ENCODE measurements around the gene ISL2. TPM values are rescaled to one million over a fixed set of nuclear protein-coding genes. Genes with fewer than 3 reads are reported as not detected.
A peak's percentile ranks its signal among the peaks of the same experiment; 100 is the strongest.

The ISL2 gene
- total and polyA plus RNA-seq, 2 donors = 0.09 to 0.23 TPM

DNA sequence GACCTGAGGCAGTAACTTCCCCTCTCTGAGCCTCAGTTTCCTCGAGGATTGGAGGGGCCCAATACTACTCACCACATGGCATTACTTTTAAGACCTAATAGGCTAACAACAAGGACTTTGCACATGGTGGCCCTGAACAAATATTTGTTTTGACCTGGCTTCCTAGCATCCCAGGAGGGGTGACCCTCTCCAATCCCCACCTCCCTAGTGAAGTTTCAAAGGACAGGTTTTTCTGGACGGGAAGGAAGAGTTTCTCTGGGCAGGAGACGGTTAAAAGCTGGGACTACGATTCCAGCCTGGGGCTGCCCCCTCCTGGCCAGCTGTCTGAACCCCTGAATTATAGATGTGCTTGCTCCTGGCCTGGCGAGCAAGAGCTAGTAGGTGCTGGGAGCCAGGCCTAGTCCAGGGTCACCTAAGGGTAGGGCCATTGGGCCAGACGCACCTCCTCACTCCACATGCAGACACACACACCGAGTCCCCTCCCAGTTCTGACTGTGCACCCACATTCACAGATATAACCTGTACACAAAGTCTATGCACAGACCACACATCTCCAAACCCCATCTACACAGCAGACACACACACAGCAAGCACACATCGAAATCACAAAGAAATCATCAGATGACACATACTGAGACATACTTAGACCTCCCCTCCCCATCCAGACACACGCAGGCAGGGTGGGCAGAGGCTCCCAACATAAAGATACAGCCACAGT, 2.7 kb upstream of the ISL2 start:
- WGBS = 60% methylated on average over 9 of the region's 9 CpGs
- no peak overlapping the region for H3K4me3 ChIP-seq (ENCODE audit: low read length in 2 of 2)
- H3K27ac ChIP-seq (ENCODE audit: low read depth in 1 of 2, low read length in 1 of 2) = no peak overlapping the region
- DNase-seq (ENCODE audit: low read depth in 6 of 9, low spot score in 9 of 9) = no peak
- H3K36me3 ChIP-seq (ENCODE audit: control insufficient read depth in 2 of 2, insufficient read depth in 2 of 2, low read length in 1 of 2) = no peaks in the 10 kb centered on the region
- peaks cover 0 to 10% of the 10 kb centered on the region in 2 donors for H3K9me3 ChIP-seq (ENCODE audit: control insufficient read depth in 2 of 2, insufficient read depth in 1 of 2, low read length in 1 of 2)
- peaks cover 6 to 30% of the 10 kb centered on the region in 2 donors for H3K4me1 ChIP-seq (ENCODE audit: control insufficient read depth in 2 of 2, insufficient read depth in 2 of 2, low read length in 2 of 2)
- peaks cover 63 to 90% of the 10 kb centered on the region in 2 donors for H3K27me3 ChIP-seq (ENCODE audit: control insufficient read depth in 2 of 2, insufficient read depth in 1 of 2, low read length in 1 of 2)

DNA sequence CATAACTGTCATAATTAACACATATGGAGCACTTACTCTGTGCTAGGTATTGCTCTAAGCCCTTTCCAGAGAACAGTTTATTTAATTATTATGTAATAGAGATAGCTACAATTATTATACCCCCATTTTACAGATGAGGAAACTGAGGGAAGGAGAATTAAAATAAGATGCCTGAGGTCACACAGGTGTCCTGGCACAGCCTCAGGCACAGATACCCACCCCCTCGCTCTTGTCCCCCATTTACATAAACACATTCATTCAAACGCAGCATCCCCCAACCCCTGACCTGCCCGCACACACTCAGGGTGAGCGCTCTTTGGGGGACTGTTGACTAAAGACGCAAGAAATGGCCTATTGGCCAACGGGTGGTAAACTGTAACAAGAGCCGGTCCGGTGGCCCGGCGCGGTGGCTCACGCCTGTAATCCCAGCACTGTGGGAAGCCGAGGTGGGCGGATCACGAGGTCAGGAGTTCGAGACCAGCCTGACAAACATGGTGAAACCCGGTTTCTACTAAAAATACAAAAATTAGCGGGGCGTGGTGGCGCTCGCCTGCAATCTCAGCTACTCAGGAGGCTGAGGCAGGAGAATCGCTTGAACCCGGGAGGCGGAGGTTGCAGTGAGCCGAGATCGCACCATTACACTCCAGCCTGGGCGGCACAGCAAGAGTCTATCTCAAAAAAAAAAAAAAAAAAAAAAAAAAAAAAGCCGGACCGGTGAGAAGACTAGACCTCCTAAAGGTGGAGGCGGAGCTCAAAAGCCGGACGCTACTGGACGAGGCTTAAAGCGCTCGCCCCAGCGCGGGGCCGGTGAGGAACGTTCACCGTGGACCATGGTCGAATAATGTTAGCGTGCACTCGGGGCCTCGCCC, 1.9 kb upstream of the ISL2 start:
- Histone ChIP-seq H3K4me1 (ENCODE audit: control insufficient read depth in 2 of 2, insufficient read depth in 2 of 2, low read length in 2 of 2) (peaks cover 6 to 35% of the 10 kb centered on the region in 2 donors), H3K27me3 (ENCODE audit: control insufficient read depth in 2 of 2, insufficient read depth in 1 of 2, low read length in 1 of 2) (peaks cover 71 to 90% of the 10 kb centered on the region in 2 donors), H3K9me3 (ENCODE audit: control insufficient read depth in 2 of 2, insufficient read depth in 1 of 2, low read length in 1 of 2) (peaks cover 0 to 10% of the 10 kb centered on the region in 2 donors), H3K27ac (ENCODE audit: low read depth in 1 of 2, low read length in 1 of 2) (no peak overlapping the region), H3K4me3 (ENCODE audit: low read length in 2 of 2) (peak overlapping the region in 1 of 2 donors; percentile 36), H3K36me3 (ENCODE audit: control insufficient read depth in 2 of 2, insufficient read depth in 2 of 2, low read length in 1 of 2) (no peaks in the 10 kb centered on the region)
- no peak for DNase-seq (ENCODE audit: low read depth in 6 of 9, low spot score in 9 of 9)
- 32% methylated on average over 44 of the region's 44 CpGs for WGBS

DNA sequence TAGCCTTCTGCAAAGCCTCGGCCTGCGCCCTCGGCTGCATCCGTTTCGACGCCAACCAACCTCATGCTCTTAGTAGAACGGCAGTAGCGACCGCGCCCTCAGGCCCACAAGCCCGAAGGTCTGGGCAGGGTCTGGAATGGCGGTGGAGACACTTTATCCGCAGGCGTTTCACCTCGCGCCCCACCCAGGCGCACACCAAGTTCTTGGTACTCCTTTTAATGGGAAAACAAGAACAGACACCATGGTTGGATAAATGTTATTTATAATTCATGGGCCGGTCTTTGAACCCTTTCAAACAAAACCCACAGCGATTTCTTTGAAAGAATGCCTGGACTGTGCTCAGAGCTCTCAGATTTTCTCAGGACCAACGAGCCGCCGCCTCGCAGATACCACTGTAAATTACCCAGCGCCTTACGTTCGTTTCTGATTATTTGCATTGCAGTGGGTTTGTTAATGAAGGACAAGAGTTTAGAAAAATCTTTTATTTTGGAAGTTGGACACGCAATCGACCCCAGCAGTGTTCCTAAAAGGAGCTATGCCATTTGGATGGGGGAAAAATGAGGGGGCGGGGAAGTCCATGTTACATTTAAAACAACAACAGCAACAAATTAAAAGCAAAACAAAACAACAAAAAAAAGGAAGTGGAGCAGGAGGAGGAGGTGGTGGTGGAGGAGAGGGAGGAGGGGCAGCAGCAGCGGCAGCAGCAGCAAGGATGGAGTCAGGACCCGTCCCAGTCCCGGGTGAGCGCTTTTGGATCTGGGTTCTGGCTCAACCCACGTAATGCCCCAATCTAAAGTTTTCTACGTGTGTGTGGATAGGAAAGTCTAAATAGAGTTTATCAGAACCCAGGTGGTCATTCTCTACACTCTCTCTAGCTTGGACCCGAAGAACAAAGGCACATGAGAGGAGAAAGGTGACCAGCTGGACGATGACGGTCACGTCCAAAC, 993 bp upstream of the ISL2 start:
- peaks cover 0 to 10% of the 10 kb centered on the region in 2 donors for H3K9me3 ChIP-seq (ENCODE audit: control insufficient read depth in 2 of 2, insufficient read depth in 1 of 2, low read length in 1 of 2)
- no peak overlapping the region for H3K27ac ChIP-seq (ENCODE audit: low read depth in 1 of 2, low read length in 1 of 2)
- H3K27me3 ChIP-seq (ENCODE audit: control insufficient read depth in 2 of 2, insufficient read depth in 1 of 2, low read length in 1 of 2) = peaks cover 79 to 92% of the 10 kb centered on the region in 2 donors
- WGBS = 5% methylated on average over 39 of the region's 39 CpGs
- peaks cover 14 to 44% of the 10 kb centered on the region in 2 donors for H3K4me1 ChIP-seq (ENCODE audit: control insufficient read depth in 2 of 2, insufficient read depth in 2 of 2, low read length in 2 of 2)
- DNase-seq (ENCODE audit: low read depth in 6 of 9, low spot score in 9 of 9) = peak in 1 of 9 donors; percentile 47
- peak overlapping the region; percentile 19 to 36 for H3K4me3 ChIP-seq (ENCODE audit: low read length in 2 of 2)
- no peaks in the 10 kb centered on the region for H3K36me3 ChIP-seq (ENCODE audit: control insufficient read depth in 2 of 2, insufficient read depth in 2 of 2, low read length in 1 of 2)

DNA sequence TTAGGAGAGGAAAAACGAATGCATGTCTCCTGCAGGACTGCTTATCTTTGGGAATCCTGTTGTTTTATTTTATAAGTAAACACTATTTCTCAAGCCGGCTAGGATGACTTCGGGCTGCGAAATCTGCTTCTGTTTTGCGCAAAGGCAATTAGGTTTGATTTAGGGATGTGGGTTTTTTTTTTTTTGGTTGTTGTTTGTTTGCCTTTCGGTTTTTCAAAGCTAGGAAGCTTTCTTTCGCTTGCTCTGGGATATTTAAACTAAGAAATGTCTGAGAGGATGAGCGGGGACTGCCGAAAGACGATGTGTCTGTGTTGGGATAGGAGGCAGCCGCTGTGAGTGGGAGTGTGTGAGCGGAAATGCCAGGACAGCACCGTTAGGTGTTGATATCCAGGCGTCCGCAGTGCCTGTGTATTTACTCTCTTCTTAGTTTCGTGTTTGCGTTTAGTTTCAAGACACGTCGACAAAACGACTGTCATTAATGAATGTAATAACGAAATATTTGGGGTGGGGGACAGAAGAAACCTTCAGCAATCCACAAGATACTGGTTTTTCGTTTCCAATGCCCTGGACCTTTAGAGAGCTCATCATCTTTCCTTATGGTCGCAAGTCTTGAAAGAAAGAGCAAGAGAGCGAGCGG, 604 bp downstream of the ISL2 start:
- DNase-seq (ENCODE audit: low read depth in 6 of 9, low spot score in 9 of 9) = peak in 1 of 9 donors; percentile 49
- peak overlapping the region in 1 of 2 donors; percentile 36 for H3K4me3 ChIP-seq (ENCODE audit: low read length in 2 of 2)
- H3K36me3 ChIP-seq (ENCODE audit: control insufficient read depth in 2 of 2, insufficient read depth in 2 of 2, low read length in 1 of 2) = no peaks in the 10 kb centered on the region
- 7% methylated on average over 25 of the region's 25 CpGs for WGBS
- H3K9me3 ChIP-seq (ENCODE audit: control insufficient read depth in 2 of 2, insufficient read depth in 1 of 2, low read length in 1 of 2) = peaks cover 0 to 17% of the 10 kb centered on the region in 2 donors
- H3K27me3 ChIP-seq (ENCODE audit: control insufficient read depth in 2 of 2, insufficient read depth in 1 of 2, low read length in 1 of 2) = peaks cover 90 to 100% of the 10 kb centered on the region in 2 donors
- no peak overlapping the region for H3K27ac ChIP-seq (ENCODE audit: low read depth in 1 of 2, low read length in 1 of 2)
- peaks cover 19 to 51% of the 10 kb centered on the region in 2 donors for H3K4me1 ChIP-seq (ENCODE audit: control insufficient read depth in 2 of 2, insufficient read depth in 2 of 2, low read length in 2 of 2)

DNA sequence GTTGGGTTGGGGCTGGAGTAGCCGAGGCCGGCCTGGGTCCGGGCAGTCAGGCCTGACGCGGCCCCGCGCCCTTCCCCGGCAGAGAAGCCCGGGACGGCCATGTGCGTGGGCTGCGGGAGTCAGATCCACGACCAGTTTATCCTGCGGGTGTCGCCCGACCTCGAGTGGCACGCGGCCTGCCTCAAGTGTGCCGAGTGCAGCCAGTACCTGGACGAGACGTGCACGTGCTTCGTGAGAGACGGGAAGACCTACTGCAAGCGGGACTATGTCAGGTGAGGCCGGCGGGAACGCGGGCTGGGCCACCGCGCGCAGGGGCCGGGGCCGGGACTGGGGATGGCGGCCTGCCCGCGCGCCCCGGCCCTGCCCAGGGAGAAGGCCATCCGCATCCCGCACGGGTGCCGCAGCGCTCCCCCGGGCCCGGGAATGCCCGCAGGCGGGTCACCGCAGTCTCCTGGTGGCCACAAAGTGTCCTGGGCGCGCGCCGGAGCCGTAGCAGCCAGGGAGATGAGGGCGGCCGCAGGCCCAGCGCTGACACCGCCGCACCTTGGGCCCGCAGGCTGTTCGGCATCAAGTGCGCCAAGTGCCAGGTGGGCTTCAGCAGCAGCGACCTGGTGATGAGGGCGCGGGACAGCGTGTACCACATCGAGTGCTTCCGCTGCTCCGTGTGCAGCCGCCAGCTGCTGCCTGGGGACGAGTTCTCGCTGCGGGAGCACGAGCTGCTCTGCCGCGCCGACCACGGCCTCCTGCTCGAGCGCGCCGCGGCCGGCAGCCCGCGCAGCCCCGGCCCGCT, 1.3 kb downstream of the ISL2 start:
- peaks cover 23 to 53% of the 10 kb centered on the region in 2 donors for H3K4me1 ChIP-seq (ENCODE audit: control insufficient read depth in 2 of 2, insufficient read depth in 2 of 2, low read length in 2 of 2)
- 3% methylated on average over 89 of the region's 89 CpGs for WGBS
- H3K4me3 ChIP-seq (ENCODE audit: low read length in 2 of 2) = peak overlapping the region in 1 of 2 donors; percentile 0
- peaks cover 3 to 17% of the 10 kb centered on the region in 2 donors for H3K9me3 ChIP-seq (ENCODE audit: control insufficient read depth in 2 of 2, insufficient read depth in 1 of 2, low read length in 1 of 2)
- no peaks in the 10 kb centered on the region for H3K36me3 ChIP-seq (ENCODE audit: control insufficient read depth in 2 of 2, insufficient read depth in 2 of 2, low read length in 1 of 2)
- H3K27me3 ChIP-seq (ENCODE audit: control insufficient read depth in 2 of 2, insufficient read depth in 1 of 2, low read length in 1 of 2) = peaks cover 93 to 100% of the 10 kb centered on the region in 2 donors
- DNase-seq (ENCODE audit: low read depth in 6 of 9, low spot score in 9 of 9) = peak in 1 of 9 donors; percentile 56
- H3K27ac ChIP-seq (ENCODE audit: low read depth in 1 of 2, low read length in 1 of 2) = no peak overlapping the region

DNA sequence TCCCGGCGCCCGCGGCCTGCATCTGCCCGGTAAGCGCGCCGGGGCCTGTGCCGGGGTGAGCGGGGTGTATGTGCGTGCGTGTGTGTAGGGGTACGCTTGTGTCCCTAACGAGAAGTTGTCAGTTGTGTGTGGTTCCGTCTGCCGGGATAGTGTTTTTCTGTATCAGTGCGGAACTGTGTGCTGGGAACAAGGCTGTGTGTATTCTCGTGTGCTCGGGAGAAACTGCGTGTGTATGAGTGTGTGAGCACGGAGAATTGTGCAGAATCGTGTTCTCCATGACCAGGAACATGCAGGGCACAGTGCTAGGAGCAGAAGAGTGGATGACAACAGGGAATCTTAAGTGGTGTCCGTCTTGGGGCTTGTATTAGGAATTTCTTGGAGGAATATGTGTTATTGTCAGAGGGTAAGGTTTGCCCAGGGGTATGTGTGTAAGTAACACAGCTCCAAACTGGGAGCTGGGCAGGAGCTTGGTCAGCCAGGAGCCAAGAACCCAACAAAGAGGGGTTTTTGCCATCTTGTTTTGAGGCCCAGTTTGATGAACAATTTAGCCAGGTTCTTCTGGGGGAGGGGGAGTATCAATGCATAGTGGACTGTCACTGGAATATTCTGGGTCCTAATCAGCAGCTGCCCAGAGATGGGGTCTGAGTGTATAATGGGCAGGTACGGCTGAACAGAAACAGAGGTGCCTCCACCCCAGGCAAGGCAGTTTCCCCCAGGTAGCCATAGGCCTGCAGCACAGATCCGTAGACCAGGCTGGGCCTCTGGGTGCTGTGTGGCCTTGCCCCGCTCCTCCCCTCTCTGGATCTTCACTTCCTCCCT, 2.1 kb downstream of the ISL2 start:
- DNase-seq (ENCODE audit: low read depth in 6 of 9, low spot score in 9 of 9) = peak in 1 of 9 donors; percentile 37
- WGBS = 8% methylated on average over 26 of the region's 26 CpGs

DNA sequence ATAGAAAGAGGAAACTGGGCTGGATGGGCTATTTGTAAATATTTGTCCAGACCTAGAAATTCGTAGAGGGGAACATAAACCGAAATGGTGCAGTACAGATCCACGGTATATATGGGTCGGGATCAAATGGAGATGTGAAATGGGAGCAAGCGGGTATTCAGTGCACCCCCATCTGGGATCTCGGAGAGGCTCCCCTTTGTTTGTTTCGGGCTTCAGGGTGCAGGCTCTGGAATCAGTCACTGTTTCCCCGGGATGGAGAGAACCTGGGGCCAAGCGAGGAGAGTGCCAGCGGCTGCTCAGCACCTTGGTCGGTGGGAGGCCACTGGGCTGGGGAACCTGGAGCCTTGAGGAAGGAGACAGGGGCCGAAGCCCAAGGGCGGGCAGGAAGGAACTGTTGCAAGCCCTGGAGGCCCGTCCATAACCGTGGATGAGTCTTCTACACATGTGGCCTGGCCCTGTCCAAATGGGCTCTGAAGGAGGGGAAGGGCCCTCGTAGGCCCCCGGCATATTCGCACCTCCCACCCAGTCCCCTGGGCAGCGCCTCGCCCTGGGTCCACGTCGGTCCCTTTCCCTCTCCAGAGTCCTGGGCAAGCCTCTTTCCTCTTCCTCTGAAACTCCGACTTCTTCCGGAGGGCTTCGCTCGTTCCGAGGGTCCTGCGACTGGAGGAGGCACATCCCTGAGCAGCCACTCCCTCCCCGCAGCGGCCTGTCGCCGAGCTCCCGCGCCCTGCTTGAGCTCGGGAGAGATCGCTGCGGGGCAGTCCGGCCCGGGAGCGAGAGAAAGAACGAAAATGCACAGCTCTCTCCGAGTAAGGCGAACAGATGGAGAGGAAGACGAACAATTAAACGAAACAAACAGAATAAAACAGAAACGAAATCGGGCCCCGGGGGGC, 3.0 kb downstream of the ISL2 start:
- Histone ChIP-seq H3K36me3 (ENCODE audit: control insufficient read depth in 2 of 2, insufficient read depth in 2 of 2, low read length in 1 of 2) (no peaks in the 10 kb centered on the region), H3K4me1 (ENCODE audit: control insufficient read depth in 2 of 2, insufficient read depth in 2 of 2, low read length in 2 of 2) (peaks cover 24 to 57% of the 10 kb centered on the region in 2 donors), H3K9me3 (ENCODE audit: control insufficient read depth in 2 of 2, insufficient read depth in 1 of 2, low read length in 1 of 2) (peaks cover 3 to 15% of the 10 kb centered on the region in 2 donors), H3K27ac (ENCODE audit: low read depth in 1 of 2, low read length in 1 of 2) (no peak overlapping the region), H3K27me3 (ENCODE audit: control insufficient read depth in 2 of 2, insufficient read depth in 1 of 2, low read length in 1 of 2) (peaks cover 87 to 100% of the 10 kb centered on the region in 2 donors), H3K4me3 (ENCODE audit: low read length in 2 of 2) (peak overlapping the region in 1 of 2 donors; percentile 36)
- DNase-seq (ENCODE audit: low read depth in 6 of 9, low spot score in 9 of 9) = peak in 1 of 9 donors; percentile 64
- 5% methylated on average over 48 of the region's 48 CpGs for WGBS

More for the DNA sequence above, 2.1 kb downstream of the ISL2 start:
- H3K4me1 ChIP-seq (ENCODE audit: control insufficient read depth in 2 of 2, insufficient read depth in 2 of 2, low read length in 2 of 2) = peaks cover 24 to 57% of the 10 kb centered on the region in 2 donors
- H3K9me3 ChIP-seq (ENCODE audit: control insufficient read depth in 2 of 2, insufficient read depth in 1 of 2, low read length in 1 of 2) = peaks cover 3 to 17% of the 10 kb centered on the region in 2 donors
- peaks cover 94 to 100% of the 10 kb centered on the region in 2 donors for H3K27me3 ChIP-seq (ENCODE audit: control insufficient read depth in 2 of 2, insufficient read depth in 1 of 2, low read length in 1 of 2)
- no peak overlapping the region for H3K4me3 ChIP-seq (ENCODE audit: low read length in 2 of 2)
- H3K27ac ChIP-seq (ENCODE audit: low read depth in 1 of 2, low read length in 1 of 2) = no peak overlapping the region
- no peaks in the 10 kb centered on the region for H3K36me3 ChIP-seq (ENCODE audit: control insufficient read depth in 2 of 2, insufficient read depth in 2 of 2, low read length in 1 of 2)

Measured in thymus (tissue), 11 donors.